Colon (tissue), 2 donors: ENCODE results near the gene HIP1.
"Not testable (repeated sequence)": the region's sequence is repeated elsewhere in the genome, so short reads cannot be mapped to it uniquely, and the experiment has no call there.

Experiments used
- FAIRE-seq: peaks from 2 replicates; lab custom pipeline; 2012; peaks lifted over from hg19 to GRCh38; lab: Jason Lieb, UNC
- donor health status: control.
- donor health status: control.

Gene HIP1

DNA sequence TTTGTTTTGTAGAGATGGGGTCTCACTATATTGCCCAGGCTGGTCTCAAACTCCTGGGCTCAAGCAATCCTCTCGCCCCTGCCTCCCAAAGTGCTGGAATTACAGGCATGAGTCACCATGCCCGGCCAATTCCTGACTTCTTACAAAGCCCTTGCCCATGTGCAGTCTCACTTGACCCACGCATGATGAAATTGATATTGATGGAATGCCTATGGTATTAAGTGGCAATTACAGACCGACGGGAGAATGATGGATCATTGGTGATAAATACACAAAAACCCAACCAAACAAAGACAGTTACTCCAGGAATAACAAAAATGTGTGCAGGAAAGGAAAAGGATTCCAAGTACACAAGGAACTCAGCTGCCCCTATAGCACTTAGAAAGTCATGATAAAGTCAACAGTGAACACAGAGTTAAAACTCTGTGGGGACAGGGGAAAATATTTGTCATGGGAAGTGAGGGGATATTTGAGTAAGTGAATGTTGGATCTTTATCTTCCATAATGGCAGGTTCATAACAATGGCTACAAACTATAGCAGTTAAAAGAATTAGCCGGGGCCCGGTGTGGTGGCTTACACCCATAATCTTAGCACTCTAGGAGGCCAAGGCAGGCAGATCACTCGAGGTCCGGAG is 21.6 kb downstream of the HIP1 start:
- no peak for FAIRE-seq

- no peak for FAIRE-seq
These were observed 22.9 kb downstream of the HIP1 start for GRCh38 chr7:75715864-75716263.

DNA sequence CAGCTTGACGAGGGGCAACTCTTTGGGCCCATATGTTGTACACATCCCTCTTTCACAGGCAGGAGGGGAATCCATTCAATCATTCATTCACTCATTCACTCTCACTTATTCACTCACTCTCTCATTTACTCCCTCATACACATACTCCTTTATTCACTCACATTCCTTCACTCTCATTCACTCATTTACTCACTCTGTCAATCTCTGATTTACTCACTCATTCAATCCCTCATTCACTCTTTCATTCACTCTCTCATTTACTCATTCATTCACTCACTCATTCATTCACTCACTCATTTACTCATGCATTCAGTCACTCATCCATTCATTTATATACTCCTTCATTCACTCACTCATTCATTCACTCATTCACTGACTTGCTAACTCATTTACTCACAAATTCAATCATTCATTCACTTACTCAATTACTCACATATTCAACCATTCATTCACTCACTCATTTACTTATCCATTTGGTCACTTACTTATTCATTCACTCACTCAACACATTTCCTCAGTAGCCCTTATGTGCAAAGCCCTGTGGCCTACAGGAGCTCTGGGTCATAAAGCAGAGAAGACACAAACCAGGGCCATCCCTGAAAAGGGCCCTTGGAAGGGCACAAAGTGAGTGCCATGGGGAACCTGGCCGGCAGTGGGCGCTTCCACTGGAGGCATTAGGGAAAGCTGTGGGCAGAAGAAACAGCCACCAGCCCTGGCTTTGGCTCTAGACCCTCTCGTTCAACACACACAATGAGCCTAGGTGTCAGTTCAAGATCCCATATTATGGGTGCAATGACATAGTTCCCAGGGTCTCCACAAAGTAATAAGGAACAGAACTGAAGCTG is 26.0 kb downstream of the HIP1 start:
- no peak for FAIRE-seq

DNA sequence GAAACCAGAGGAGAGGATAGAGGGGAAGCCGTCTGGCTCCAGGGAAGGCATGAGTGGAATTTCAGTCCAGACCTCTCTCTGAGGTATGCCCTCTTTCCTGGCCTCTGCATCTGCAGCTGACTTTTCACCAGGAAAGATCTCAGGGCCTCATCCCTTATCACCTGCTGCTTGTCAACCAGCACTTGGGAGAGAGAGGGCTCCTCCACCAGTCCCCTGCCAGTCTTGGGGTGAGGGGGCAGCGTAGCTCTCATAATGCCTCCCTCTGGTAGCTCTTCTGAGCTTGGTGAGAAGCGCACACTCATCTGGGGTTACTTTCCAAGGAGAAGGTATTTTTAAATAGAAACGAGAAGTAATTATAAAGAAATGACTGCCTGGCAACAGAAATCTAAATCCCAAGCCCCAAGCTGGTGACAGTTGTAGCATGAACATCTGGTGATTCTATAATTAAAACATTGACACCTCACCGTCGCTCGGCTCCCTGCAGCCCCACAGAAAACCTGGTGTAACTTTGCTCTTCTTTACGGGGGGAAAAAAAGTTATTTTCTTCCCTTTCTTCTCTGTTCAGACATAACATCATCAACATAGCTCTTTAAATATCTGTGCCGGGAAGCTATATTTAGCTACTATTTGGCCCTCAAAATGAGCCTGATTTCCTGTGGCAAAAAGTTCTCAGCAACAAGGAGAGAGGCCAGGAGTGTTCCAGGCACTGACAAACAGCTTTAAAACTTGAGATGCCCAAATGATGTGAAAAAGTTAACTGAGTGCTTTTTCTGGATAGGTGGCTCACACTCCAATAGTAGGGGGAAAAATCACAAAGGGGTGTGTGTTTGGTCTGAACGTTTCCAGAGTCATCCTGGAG is 26.9 kb downstream of the HIP1 start:
- FAIRE-seq, result no peak

DNA sequence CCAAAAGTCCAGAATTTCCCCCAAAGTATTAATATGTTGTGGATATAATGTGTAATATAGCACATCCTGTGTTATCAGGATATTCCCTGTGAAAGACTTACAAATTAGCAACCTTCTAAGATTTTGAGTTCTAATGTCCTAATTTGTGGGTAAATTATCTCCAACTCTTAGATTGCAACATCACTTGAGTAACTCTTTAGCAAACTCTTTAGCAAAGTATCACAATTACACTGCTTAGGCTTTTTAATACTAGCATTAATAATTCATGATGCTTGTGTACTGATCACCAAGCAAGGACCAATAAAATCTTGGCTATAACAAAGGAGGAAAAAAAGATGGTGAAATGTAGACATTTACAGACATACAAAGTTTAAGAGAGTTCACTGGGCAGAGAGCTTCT is 27.7 kb downstream of the HIP1 start:
- FAIRE-seq, result no peak

DNA sequence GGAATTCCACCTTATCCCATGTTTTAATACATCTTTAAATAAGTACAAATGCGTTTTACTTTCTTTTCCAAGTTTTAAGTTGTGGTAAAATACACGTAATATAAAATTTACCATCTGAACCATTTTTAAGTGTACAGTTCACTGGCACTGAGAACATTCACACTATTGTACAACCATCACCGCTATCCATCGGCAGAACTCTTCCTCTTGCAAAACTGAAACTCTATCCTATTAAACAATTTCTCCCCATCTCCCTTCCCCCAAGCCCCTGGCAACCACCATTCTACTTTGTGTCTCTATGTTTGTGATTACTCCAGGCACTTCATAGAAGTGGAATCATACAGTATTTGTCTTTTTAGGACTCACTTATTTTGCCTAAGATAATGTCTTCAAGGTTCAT is 33.8 kb downstream of the HIP1 start:
- FAIRE-seq, result no peak

- FAIRE-seq, result no peak
These were observed 36.2 kb downstream of the HIP1 start for GRCh38 chr7:75702515-75702914.

DNA sequence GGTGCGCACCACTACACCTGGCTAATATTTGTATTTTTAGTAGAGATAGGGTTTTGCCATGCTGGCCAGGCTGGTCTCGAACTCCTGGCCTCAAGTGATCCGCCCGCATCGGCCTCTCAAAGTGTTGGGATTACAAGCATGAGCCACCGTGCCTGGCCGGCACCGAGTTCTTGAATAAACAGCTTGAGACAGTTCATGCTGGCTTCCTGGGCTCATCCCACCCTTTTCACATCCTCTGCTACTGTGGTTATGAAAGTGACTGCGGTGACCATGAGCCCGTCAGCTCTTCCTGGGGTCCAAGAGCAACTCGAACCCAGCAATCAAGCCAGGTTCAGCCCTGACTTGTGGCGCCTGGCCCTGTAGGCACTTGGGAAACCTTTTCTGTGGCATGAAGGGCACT is 38.7 kb downstream of the HIP1 start:
- no peak for FAIRE-seq

- no peak for FAIRE-seq
These were observed 40.4 kb downstream of the HIP1 start for GRCh38 chr7:75698358-75698757.

DNA sequence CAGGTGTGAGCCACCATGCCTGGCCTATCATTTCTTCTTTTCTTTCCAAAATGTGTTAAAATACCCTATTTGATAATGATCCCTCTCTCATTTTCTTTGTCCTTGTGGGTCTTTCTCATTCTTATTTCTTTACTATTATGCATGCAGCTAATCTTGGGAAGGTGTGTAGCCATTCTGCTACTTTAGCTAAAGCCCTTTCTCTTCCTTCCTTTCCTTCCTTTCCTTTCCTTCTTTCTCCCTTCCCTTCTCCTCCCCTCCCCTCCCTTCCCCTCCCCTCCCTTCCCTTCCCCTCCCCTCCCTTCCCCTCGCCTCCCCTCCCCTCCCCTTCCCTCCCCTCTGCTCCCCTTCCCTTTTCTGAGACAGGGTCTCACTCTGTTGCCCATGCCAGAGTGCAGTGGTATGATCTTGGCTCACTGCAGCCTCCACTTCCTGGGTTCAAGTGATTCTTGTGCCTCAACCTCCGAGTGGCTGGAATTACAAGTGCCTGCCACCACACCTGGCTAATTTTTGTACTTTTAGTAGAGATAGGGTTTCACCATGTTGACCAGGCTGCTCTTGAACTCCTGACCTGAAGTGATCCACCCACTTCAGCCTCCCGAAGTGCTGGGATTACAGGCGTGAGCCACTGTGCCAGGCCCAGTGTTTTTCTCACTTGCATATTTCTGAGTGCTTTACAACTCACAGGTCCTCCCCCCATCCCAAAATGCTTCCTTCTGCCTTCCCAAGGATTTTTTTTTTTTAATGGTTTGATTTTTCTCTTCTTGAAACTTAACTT is 42.3 kb downstream of the HIP1 start:
- no peak for FAIRE-seq

- FAIRE-seq, result no peak
These were observed 43.9 kb downstream of the HIP1 start for GRCh38 chr7:75694638-75695399.

- FAIRE-seq, result not testable (repeated sequence)
These were observed 45.1 kb downstream of the HIP1 start for GRCh38 chr7:75693668-75694067.

- no peak for FAIRE-seq
These were observed 46.8 kb downstream of the HIP1 start for GRCh38 chr7:75691793-75692543.

- FAIRE-seq, result no peak
These were observed 48.6 kb downstream of the HIP1 start for GRCh38 chr7:75690121-75690523.

GRCh38 chr7:75689246-75690099 is 49.3 kb downstream of the HIP1 start:
- FAIRE-seq, result no peak

GRCh38 chr7:75688200-75689136 is 50.3 kb downstream of the HIP1 start:
- FAIRE-seq, result no peak

- FAIRE-seq, result no peak
These were observed 51.3 kb downstream of the HIP1 start for GRCh38 chr7:75687246-75688088.
